HUDEP-2 (cell line): ENCODE measurements around the gene GPR3.

Experiments used
- DNase-seq, 76 experiments: peaks; one replicate each; lab custom pipeline; 2025; ENCODE audit not compliant: unreplicated experiment in 76 of 76; lab: John Stamatoyannopoulos, UW

GPR3 gene

GRCh38 chr1:27358038-27358927 lies 34.1 kb upstream of the GPR3 start:
- no peak for DNase-seq

- no peak for DNase-seq
Observed at GRCh38 chr1:27358928-27359313, 33.5 kb upstream of the GPR3 start.

- DNase-seq: peak in 7 of 76 experiments; percentile 7 to 24 (median 15)
Observed at GRCh38 chr1:27359822-27360158, 32.6 kb upstream of the GPR3 start.

GRCh38 chr1:27360159-27361043 lies 32.0 kb upstream of the GPR3 start:
- no peak for DNase-seq

- DNase-seq: no peak
Observed at GRCh38 chr1:27361044-27361402, 31.4 kb upstream of the GPR3 start.

GRCh38 chr1:27361553-27361952 lies 30.9 kb upstream of the GPR3 start:
- no peak for DNase-seq

- DNase-seq: no peak
Observed at GRCh38 chr1:27363766-27364695, 28.4 kb upstream of the GPR3 start.

- no peak for DNase-seq
Observed at GRCh38 chr1:27364696-27365371, 27.6 kb upstream of the GPR3 start.

- peak in 71 of 76 experiments; percentile 21 to 95 (median 75) for DNase-seq
Observed at GRCh38 chr1:27365372-27366112, 26.9 kb upstream of the GPR3 start.

GRCh38 chr1:27366113-27366410 lies 26.4 kb upstream of the GPR3 start:
- peak in 67 of 76 experiments; percentile 18 to 95 (median 66) for DNase-seq

- peak in 71 of 76 experiments; percentile 15 to 85 (median 66) for DNase-seq
Observed at GRCh38 chr1:27366411-27367159, 25.8 kb upstream of the GPR3 start, which contains the start of gene MAP3K6. TSS of gene MAP3K6 (minus strand) at chr1:27366961. CDS start at chr1:27366597, 364 bp downstream.

GRCh38 chr1:27367160-27367650 lies 25.2 kb upstream of the GPR3 start:
- no peak for DNase-seq

GRCh38 chr1:27368869-27369582 lies 23.4 kb upstream of the GPR3 start:
- DNase-seq: peak in 75 of 76 experiments; percentile 18 to 91 (median 79)

GRCh38 chr1:27372022-27372807 lies 20.2 kb upstream of the GPR3 start:
- peak in 17 of 76 experiments; percentile 5 to 44 (median 20) for DNase-seq

GRCh38 chr1:27372808-27373690 lies 19.4 kb upstream of the GPR3 start:
- DNase-seq: no peak
